GM20000 (cell line): Measurements from ENCODE around the gene HACD2.

Source experiments
- DNase-seq: peaks from one replicate; pipeline ENCODE4 v3.0.0; 2012; ENCODE audit warnings: low spot score
- TF ChIP-seq, protein P1 (sequence below): IDR thresholded peaks from 2 replicates; pipeline ENCODE4 v1.5.1; 2012; ENCODE audit warnings: mild to moderate bottlenecking, control low read depth; ENCODE audit errors: extremely low read depth, missing control alignments

Gene HACD2, protein sequence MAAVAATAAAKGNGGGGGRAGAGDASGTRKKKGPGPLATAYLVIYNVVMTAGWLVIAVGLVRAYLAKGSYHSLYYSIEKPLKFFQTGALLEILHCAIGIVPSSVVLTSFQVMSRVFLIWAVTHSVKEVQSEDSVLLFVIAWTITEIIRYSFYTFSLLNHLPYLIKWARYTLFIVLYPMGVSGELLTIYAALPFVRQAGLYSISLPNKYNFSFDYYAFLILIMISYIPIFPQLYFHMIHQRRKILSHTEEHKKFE

DNA sequence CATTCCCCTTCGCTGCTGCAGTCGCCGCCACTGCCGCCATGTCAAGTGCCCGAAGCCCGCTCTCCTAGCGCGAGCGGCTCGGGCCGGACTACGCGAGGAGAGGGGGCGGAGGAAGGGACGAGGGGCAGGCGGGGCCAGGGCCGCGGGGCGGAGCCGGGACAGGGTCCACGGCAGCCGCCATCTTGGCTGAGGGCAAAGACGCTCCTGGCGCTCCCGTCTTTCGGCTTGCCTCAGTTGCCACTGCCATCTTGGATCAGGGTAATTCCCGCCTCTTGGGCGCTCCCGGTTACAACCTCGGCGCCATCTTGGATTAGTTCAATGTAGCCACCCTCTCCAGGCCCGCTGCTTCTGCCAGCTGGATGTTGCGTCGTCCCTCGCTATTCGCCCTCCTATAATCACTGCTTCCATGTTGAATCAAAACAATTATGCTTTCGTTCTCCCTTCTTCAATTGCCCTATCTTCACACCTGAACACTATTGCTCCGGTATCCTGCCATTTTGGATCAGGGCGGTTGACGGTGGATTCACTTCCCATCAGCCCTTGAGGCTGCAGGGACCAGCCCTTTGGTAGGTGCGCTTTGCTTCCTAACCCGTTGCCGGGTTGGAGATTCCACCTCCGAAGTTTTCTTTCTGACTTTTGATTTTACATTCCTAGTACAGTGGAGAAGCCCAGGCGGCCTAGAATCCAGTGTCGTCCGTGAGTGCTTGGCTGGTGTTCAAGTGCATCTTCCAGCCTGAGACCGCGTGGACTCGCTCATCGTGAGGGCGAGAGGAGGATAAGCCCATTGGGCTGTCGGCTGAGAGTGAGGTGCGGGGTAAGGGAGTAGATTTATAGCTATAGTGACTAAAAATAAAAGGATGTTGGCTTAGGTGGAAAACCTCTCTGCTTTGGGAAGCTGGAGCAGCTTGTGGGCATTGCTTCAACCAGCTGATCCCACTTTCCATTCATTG lies at the start of gene HACD2:
HACD2 (minus strand) TSS at position 66 of the 950 bp plus-strand sequence; CDS start at position 40, 26 bp downstream.
- peak; percentile 95 for DNase-seq
- TF ChIP-seq, protein P1, sequence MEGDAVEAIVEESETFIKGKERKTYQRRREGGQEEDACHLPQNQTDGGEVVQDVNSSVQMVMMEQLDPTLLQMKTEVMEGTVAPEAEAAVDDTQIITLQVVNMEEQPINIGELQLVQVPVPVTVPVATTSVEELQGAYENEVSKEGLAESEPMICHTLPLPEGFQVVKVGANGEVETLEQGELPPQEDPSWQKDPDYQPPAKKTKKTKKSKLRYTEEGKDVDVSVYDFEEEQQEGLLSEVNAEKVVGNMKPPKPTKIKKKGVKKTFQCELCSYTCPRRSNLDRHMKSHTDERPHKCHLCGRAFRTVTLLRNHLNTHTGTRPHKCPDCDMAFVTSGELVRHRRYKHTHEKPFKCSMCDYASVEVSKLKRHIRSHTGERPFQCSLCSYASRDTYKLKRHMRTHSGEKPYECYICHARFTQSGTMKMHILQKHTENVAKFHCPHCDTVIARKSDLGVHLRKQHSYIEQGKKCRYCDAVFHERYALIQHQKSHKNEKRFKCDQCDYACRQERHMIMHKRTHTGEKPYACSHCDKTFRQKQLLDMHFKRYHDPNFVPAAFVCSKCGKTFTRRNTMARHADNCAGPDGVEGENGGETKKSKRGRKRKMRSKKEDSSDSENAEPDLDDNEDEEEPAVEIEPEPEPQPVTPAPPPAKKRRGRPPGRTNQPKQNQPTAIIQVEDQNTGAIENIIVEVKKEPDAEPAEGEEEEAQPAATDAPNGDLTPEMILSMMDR = no peak

DNA sequence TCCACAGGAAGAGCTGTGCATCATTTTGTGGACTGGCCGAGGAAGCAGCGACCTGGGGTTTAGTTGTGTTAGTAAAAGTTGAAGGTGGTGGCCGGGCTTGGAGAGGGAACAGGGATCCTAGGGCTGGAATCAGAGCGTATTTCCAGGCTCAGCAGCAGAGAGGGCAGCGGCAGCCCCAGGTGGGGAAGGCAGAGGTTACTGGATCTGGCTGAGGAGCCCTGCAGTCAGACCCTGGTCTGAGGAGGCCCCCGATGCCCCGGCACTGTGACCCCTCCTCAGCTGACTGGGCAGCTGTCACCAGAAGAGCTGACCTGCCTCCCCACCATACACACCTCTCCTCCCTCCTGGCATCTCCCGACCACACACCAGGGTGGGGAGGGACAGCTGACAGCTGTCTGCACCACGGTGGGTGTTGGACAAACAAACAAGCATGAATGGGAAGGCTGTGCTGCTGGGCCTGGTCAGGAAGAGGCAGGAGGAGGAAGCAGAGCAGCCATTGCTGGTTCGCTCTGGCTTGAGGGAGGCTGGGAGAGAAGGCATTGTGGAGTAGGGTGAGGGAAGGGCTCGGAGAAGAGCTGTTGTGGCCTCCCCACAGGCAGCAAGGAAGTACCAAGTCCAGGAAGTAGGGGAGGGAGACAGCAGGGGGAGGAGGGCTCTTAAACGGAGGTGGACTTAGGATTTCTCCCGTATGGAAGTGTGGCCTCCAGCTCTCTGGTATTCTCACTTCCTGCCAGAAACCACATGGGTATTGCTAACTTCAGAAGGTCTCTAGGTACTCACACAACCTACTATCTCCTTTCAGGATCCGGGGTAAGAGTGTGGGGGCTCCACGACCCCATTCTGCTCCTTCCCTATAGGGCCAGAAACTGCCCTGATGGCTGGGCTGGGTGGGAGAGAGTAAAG lies 49.5 kb upstream of the HACD2 start:
- DNase-seq = no peak
- TF ChIP-seq, protein P1 = no peak

DNA sequence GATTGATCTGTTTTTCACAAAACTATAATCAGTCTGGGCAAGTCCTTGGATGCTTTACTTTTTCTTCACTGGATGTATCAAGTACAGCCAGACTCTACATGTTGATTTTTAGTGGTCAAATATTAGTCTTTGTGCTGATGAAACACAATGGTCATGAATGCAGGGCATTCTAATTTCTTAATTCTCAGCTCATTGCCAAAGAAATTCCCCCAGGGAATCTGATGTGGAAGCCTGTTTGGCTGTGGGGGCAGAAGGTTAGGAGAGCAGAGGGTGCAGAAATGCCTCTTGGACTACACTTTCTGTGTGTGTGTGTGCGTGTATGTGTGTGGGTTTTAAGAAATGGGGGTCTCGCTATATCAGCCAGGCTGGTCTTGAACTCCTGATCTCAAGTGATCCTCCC lies 48.7 kb upstream of the HACD2 start:
- TF ChIP-seq, protein P1 = no peak
- no peak for DNase-seq

DNA sequence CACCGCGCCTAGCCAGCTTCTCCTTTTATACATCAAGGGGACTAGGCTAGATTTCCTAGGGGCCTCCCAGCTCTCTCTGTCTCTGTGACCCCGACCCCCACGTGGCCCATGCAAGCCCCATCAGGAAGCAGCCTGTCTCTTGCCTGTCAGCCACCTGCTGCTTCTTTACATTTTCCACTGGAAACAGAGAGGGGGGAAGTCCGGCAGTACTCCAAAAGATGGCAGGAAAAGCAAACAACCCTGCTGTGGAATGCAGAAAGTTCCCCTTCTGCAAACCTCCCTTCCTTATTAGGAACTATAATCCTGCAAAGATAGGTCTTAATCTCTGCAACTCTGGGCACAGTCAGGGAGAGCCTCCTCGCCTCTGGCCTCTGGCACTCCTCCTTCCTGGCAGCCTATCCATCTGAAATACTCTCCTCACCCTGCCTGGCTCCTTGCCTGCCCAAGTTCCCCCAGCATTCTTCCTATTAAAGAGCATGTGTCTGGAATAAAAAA lies 47.4 kb upstream of the HACD2 start:
- no peak for DNase-seq
- TF ChIP-seq, protein P1 = no peak

DNA sequence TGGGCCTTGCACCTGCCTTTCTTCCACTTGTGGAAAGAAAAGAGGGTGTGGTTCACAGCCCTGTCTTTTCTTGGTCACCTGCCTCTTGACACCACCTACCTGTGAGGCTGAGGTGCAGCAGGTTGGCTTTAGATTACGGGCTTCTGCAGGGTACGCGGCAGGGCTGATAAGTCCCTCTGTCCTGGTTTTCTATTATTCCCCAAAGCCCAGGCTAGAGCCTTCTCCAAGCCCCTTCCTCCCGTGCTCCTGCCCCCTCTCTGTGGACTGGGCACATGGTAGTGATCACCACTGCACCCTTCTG lies 44.8 kb upstream of the HACD2 start:
- TF ChIP-seq, protein P1 = no peak
- no peak for DNase-seq

DNA sequence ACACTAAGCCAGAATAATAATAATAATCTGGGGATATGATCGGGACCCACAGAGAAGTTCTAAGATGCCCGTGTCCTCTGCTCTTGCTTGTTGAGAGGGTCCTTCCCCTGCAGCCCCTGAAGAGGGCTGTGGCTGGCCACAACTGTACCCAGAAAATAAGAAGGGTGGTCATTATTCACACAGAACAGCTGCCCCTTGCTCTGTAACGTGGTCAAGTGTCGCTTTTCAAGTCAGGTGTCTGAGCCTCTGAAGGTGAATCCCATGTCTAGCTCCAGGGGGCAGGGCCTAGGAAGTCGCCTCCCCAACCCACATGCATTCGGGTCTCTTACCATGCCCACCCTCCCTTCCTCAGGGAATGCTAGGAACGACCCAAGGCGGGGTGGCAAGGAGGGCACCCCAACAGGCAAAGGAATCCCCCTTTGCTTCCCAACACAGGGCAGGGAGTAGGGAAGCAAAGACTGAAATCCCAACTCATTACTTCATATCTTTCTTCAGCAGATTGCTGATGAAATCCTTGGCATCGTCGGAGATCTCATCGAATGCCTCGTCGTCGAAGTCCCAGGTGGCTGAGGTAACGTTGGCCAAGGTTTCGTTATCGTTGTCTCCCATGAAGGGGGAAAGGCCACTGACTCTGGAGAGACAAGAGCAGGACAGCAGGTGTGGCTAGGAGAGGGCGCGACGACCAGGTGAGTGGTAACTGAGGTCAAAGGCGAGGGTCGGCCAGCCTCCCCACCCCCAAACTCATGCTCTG lies 44.3 kb upstream of the HACD2 start:
- DNase-seq = no peak
- TF ChIP-seq, protein P1 = no peak
